SH-SY5Y (cell line): ENCODE measurements around the gene NCBP2L.

ENCODE experiments used
- GATA2 ChIP-seq: IDR thresholded peaks from 2 replicates; pipeline ENCODE4 v1.6.1; 2011; ENCODE audit warnings: mild to moderate bottlenecking, low read depth, low read length
- GATA3 ChIP-seq: IDR thresholded peaks from 2 replicates; pipeline ENCODE4 v1.6.1; 2011; ENCODE audit warnings: low read depth, mild to moderate bottlenecking, low read length, moderate library complexity

DNA sequence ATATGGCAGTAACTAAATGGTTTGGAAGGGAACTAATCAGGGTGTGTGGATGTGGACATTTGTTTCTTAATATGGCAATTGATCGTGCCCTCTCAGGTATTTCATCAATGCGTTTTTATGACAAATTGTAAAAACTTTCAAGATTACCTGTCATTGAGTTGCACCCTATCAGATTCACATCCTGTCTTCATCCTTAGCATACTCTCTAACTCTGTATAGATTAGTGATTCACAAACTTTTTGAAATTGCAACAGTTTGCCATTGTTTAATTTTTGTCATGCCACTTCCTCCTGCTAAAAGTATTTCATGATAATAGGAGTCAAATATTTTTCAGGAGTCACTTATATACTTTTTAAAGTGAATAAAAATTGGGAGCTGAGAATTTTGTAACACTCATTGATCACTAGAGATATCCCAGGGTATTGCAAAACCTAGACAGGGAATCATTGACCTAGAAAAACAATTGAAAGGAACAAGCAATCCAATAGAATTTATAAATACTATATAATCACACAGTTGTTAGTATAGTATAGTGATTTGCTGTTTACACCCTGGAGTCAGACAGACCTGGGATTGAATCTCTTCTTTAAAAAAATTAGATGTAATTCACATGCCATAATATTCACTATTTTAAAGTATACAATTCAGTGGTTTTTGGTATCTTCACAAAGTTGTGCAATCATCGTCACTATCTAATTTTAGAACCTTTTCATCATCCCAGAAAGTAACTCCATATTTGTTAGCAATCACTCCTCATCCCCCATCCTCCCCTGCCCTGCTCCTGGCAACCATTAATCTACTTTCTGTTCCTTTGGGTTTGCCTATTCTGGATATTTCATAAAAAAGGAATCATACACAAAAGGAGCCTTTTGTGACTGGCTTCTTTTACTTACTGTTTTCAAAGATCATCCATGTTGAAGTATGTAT, 57.0 kb downstream of the NCBP2L start:
- no peak for TF ChIP-seq GATA2
- no peak for TF ChIP-seq GATA3
